GM18907 (cell line): ENCODE measurements around the gene UBL3.

Source experiments
- ATAC-seq: cut with Tn5 transposase; IDR thresholded peaks from one replicate; pipeline ENCODE4 v1.9.1; 2021; ENCODE audit warnings: mild to moderate bottlenecking, moderate library complexity; ENCODE audit not compliant: unreplicated experiment

Gene UBL3, protein sequence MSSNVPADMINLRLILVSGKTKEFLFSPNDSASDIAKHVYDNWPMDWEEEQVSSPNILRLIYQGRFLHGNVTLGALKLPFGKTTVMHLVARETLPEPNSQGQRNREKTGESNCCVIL

DNA sequence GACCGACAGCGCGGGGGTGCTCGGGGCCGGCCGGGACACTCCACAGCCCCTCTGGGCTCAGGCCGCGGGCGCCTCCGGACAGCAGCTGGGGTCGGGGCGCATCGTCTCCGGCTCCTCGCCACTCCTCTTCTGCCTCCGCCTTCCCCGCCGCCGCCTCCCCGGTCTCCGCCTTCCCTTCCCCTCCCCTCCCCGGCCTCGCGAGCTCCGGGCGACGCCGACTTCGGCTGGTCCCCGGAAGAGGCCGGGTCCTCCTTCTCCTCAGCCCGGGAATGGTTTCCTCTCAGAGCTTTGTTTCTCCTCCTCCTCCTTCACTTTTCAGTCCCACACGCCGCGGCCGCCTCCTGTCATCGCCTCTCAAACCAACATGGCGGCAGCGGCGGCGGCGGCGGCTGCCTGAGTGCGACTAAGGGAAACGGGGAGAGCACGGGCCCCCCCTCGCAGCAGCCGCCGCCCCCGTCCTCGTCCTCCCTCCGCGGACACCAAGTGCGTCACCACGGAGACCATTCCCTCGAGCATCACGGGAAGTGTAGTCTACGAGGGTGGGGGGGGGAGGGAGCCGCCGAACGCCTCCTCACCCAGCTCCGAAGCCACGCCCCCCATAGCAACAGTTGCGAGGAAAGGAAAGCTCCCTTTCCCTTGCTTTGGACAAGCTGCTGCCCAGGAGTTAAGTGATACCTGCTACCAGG, at the start of gene UBL3:
UBL3 (minus strand) TSS at position 405 of the 686 bp plus-strand sequence. CDS start 1,079 bp downstream, outside the sequence.
- peak; percentile 88 for ATAC-seq

DNA sequence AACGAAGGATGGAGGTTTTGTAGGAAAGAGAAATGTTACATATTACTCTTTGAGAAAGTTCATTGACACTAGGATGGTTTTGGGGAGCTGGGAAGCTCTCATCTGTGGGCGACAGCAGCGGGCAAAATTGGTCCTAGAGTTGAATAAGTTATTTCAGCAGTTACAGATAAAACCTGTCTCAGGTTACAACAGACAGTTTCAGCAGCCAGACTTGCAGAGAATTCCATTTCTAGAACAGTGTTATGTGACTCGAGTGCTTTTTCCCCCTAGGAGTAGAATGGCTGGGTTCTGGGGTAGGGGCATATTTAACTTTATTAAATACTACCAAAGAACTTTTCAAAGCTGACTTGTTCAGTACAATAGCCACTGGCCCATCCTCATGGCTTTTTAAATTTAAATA, 46.7 kb upstream of the UBL3 start:
- ATAC-seq = no peak

DNA sequence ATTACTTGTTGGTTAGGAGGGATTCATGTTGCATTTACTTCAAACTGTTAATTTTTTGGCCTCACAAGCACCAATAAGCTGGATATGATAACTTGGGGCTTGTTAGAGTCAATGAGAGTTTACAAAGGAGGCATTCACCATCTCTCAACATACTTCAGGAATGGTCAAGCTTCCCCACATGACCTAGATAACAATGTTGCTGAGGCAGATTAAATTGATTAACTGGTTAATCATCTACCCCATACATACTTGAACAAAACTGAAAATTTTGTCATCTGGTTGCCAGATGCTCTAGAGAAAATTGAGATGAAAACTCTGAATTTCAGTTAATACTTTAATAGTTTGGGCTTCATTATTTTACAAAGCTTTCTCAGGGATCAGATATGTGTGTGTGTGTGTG, 43.0 kb upstream of the UBL3 start:
- no peak for ATAC-seq

DNA sequence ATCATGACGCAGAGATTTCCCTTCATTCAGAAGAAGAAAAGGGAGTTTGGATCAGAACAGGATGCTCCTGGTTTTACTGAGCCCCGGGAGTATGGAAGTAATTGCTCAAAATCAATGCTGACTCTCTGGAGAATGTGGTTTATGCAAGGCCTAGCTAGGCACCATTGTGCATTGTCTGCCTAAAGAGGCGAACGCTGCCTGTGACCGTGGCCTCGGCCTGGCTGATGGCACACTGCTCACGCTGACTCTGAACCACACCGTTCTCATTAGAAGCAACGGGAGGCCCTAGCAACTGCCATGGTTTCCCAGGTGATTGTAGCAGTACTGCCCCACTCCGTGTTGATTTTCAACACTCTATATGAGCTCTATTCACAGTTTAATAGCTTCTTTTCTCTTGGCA, 41.7 kb upstream of the UBL3 start:
- no peak for ATAC-seq

DNA sequence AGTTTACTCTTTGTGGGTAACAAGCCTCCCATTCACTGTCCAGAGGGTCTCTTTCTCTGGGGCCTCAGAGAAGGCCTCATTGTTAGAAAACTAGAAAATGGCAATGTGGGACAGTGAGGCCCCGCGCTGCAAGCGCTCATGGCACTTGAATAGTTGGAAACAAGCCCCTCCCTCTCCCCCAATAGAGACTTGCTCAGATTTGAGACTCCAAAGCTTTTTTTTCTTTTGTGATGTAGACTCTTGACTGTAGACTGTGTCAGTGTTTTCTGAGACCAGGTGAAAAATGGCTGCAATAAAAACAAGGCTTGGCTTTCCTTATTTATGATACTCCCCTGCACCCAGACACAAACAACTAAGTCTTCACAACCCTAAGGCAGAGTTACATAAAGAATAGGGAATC, 38.7 kb upstream of the UBL3 start:
- ATAC-seq = no peak

DNA sequence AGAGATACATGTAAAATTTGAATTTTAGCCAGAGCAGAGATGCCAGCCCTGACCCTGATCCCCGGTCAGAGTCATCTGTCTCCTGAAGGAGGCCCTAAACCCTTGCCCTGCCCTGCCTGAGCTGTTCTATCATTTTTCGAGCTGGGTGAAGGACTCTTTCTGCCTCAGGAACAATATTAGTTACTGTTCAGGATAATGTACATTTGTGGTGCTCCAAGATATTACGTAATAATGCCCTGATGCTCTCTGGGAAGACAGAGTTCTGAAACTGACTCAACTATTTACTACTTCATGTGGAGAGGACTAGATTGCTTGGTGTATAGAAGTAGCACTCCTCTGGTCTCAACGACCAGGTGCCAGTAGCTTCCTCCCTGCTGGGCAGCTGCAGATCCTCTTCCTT, 37.9 kb upstream of the UBL3 start:
- no peak for ATAC-seq

DNA sequence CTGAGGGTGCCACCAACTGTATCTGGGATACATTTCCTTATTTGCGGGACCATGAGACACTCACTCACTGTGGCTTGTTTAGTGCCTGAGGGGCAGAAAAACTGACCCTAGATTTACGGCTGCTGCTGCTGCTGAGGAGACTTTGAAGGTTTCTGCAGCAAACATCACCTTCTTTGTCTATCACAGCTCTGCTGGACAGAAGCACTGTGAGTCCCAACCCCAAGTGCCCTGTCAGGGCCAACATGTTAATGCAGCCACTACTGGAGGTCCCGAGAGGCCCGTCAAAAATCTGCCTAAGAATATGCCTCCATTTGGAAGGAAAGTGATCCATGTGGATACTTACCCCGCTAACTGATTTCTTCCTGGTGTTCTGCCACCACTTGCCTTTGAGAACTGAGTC, 37.3 kb upstream of the UBL3 start:
- ATAC-seq = no peak

DNA sequence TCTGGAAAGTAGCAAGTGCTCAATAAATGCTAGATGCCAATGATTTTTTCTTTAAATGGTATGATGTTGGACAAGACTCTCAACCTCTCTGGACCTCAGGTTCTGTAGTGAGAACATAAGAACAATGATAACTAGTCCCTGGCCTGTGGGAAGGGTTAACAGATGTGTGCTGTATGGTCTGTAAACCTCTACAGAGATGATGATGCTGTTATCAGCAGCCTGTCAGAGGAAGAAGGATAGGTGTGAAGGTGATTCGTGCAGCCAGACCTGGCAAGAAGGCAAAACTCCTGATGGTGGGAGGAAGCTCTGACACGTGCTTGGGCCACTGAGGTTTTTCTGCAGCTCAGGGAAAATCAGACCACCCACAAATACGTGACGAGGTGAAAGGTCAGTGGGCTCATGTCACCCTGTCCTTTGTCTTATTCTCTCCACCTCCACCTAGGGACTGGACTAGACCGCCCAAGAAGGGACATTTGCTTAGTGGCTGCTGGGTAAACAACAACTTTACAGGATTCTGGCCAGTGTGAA, 36.7 kb upstream of the UBL3 start:
- ATAC-seq = no peak

DNA sequence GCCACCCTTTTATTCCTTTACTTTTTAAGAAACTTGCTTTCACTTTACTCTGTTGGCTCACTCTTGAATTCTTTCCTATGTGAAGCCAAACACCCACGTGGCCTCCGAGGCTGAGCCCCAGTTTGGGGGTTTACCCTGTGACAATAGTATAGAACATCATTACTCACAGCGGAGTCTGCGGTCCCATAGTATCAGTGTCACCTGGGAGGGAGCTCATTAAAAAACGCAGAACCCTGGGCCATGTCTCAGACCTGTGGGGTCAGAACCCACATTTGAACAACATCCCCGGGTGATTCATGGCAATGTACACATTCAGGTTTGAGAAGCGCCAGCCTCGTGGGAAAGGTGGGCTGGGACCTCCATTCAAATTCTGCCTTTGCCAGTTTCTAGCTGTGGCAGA, 36.0 kb upstream of the UBL3 start:
- no peak for ATAC-seq

DNA sequence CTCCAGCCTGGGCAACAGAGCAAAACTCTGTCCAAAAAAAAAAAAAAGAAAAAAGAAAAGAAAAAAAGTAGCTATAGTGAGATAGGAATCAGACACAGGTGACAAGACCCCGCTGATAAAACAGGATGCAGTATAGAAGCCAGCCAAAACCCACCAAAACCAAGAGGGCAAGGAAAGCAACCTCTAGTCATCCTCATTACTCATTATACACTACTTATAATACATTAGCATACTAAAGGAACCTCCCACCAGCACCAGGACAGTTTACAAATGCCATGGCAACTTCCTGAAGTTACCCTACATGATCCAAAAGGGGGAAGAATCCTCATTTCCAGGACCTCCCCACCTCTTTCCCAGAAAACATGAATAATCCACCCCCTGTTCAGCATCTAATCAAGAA, 35.6 kb upstream of the UBL3 start:
- ATAC-seq = no peak

DNA sequence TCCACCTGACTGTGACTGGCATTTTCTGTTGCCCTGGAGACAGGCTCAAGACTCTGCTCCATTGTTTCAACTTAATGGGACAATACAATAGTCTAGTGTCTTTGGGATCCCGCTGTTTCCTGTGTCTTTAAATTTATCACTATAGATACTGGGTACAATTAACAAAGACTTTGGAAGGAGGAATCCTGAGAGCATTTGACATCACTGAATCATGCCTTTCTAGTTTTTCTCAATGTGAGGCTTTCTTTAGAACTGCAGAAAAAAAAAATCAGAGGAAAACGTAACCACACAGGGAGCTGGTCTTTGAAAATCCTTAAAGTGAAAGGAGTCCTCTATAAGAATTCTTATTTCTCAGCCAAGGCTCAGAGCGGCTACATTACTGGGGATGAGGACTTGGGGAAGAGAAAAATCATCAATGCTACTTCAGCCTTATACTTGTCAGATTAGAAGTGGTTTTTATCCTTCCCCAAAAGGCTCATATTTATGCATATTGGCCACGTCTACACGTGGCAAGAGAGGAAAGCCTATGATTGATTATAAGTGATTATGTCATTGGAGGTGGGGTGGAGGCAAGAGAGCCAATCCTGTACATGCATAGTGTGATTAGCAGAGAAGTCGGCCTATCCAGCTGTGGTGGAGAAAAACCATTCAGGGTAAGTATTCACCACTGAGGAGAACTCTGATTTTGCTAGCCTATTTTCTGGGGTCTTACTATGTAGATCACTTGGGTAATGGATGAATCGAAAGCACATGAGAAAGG, 34.4 kb upstream of the UBL3 start:
- ATAC-seq = no peak

DNA sequence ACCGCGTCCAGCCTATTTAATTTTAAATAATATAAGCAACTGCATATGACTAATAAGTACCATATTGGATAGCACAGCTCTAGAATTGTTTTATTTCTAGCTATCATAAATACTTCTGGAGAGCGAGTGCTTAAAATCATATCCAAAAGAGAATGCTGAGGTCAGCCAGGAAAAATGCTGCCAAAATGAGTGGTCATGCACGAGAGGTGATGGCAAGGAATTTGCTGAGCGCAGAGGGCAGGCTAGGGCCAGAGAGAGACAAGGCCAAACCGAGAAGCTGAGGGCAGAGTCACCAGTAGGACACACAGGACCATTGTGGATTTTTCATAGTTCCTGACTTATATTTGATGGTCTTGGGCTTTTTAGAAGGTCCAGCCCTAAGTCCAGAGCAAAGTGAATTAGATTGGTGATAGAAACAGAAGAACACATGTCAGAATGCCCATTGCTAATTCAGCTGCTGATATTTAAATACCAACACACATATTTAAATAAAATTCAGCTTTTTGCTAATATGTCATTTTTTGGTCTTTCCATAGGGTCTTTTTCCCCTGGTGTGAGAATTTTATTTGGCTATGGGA, 33.6 kb upstream of the UBL3 start:
- ATAC-seq = no peak

DNA sequence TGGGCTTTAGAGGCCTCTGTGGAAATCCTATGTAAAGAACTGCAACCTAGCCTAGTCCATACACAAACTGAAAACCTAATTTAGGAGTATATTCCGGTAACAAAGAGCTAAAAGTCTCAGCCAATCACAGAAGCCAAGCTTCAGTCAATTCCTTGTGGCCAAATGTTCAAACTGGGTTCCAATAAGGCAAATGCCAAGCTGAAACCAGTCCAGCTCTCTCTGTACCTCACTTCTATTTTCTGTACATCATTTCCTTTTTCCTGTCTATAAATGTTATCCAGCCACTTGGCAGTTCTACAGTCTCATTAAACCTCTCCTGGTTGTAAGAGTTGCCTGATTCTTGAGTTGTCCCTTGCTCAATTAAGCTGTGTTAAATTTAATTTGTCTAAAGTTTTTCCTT, 31.7 kb upstream of the UBL3 start:
- ATAC-seq = no peak

DNA sequence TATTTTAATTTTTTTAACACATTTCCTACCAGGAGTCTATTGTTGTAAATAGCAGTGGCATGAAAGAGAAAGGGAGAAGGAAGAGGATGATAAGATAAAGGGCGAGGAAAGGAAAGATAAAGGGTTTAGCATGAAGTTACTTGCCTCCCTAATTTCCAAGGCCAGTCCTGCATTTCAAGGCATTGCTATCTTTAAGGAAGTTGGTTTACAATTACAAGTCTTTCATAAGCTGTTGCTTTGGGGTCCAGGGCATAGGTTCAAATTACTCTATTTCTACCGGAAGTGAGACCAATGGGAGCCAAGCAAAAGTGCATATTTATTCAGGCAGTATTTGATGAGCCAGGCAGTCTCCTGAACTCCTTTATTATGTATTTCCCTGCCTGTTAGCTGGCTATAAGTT, 27.7 kb upstream of the UBL3 start:
- ATAC-seq = no peak

DNA sequence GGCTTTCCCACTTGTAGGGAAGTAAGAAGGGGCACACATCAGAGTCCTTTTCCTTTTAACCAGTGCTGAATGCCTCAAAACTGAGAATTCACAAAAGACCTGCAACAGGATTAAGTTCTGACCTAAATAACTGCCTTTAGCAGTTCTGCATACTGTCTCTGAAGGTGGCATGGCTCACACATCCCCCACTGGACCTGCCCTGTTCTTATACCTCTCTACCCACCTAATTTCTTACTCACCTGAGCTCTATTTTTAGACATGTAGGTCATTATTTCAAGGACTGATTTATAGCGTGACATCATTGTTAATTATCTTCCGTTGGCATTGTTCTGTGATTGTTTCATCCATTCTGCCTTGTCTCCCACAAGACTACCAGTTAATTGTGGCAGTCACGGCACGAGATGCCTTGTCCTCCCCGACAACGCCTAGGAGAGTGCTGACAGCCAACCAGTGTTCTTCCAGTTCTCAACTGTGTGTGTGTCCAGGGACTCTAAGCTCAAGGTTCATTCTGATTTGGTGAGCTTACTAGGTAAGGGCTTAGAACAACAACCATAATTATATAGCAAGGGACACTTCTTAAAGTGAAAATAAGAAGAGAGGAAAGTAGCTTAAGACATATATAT, 27.1 kb upstream of the UBL3 start:
- ATAC-seq = no peak

DNA sequence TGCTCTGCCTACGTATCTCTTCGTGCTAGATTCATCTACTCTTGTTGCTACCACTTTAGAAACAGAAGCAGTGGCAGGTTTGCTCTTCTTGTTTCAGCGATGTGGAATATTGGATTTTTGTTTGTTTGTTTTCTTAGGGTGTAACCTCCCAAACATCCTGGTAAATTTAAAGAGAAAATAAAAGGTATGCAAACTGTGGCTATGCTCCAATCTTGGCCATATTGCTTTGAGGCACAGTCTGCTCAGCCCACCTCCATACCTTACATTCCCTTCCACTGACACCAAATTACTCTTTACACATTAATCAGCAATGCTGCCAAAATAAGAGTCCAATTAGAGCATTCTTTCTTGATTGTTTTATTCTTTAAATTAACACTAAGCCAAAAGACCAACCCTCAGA, 25.2 kb upstream of the UBL3 start:
- ATAC-seq = no peak

DNA sequence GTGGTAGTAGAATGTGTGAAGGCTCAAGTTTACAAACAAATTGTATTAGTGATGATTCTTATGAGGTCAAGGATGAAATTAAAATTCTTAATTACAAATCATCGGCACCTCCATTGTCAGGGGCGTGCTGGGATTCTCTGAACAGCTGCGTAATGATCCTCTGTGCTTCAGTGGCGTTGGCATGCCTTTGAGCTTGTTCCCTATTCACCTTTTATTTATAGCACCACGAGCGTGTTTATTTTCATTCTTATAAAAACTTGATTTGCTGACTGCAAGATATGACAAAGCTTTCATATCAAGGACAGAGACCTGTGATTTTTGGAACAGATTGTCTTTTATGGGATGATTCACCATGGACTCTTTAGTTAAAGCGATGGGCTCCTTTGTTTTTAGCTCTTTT, 18.2 kb upstream of the UBL3 start:
- no peak for ATAC-seq

DNA sequence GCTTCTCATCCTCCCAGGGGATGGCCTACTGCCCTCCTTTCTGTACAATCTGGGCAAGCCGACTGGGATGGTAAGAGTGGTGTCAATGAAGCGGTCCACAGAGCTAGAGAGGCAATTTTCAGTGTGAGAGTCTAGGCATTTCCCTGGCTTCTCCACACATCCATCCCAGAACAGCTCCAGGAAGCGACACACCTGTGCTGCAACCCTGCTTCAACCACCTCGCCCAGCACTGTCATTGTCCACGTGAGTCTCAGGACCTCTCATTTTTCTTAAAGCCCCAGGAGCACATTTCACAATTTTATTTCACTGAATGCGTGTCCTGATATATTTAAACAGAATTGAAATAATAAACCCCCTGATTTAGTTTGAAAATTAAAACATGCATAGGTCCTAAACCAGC, 15.5 kb upstream of the UBL3 start:
- ATAC-seq = no peak

DNA sequence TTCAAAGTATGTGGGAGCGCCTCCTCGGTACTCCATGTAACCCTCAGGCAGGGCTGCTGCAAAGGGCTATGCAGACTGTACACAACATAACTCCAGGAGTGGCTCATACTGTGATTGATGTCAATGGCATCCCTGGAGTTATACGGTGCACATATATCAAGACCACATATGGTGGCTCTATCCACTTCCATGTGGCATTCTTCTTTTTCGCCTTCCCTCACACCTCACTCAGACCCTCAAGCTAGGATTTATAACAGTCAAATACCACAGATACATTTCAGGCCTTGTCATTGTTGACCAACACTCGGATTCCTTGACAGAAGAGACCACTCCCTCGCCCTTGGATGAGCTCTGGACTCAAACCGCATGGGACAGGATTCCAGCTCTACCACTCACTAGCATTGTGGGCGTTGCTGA, 11.3 kb upstream of the UBL3 start:
- no peak for ATAC-seq

DNA sequence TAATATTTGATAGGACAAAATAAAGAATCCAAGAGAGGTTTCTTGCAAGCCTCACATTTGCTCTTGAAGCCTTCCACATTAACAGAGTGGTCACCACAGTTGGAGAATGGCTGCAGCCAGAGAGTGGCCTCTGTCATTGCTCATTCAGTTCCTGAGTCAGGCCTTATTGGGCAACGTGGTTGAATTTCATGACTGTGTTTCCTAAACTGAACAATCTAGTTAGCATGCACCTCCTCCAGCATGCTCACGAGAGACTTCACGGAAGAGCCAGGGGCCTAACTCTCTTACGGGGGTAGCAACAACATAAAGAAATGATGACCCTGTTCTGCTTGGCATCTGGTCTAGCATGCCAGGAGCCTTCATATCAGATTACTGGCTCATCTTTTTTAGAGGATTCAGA, 9.6 kb upstream of the UBL3 start:
- no peak for ATAC-seq

DNA sequence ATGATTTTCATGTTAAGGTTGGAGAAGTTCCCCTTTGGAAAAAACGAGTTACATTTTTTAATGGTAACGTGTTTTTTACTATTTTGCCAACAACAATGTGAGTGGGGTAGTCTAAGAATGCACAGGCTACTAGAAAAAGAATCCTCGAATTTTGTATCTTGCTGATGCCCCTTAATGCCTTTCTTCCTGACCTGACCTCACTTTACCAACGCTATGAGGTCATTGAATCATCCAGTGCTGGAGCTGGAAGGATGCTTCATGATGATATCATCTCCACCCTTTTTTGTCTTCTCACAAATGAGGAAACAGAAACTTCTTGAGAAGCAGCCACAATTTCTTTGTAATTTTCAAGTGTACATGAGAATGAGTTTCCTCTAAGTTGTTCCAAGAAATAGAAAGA, 8.2 kb upstream of the UBL3 start:
- no peak for ATAC-seq
